SK-N-SH (cell line): ENCODE data around the gene MTMR12. TPM values are rescaled to one million over a fixed set of nuclear protein-coding genes. Genes with fewer than 3 reads are reported as not detected.

Experiments
- CHD2 ChIP-seq: fragments of 150-350 bp; IDR thresholded peaks from 2 replicates; pipeline ENCODE4 v1.6.1; 2018; ENCODE audit warnings: low read length; ENCODE audit not compliant: partially characterized antibody
- ELF1 ChIP-seq: IDR thresholded peaks from 2 replicates; pipeline ENCODE4 v1.4.0; 2012
- EZH2phosphoT487 ChIP-seq: fragments of 200-600 bp; sonication (generic); IDR thresholded peaks from 2 replicates; pipeline ENCODE4 v1.6.1; 2017; ENCODE audit warnings: low read depth, mixed run types, mild to moderate bottlenecking, antibody characterized with exemption, moderate library complexity, borderline replicate concordance
- GATA2 ChIP-seq: sonication (generic); formaldehyde crosslinking; IDR thresholded peaks from 2 replicates; pipeline ENCODE4 v1.5.0; 2020; ENCODE audit warnings: mild to moderate bottlenecking, missing genetic modification reagents
- JUND ChIP-seq: IDR thresholded peaks from 2 replicates; pipeline ENCODE4 v1.4.0; 2012
- MXI1 ChIP-seq: IDR thresholded peaks from 2 replicates; pipeline ENCODE4 v1.6.1; 2012; ENCODE audit warnings: mild to moderate bottlenecking, low read depth, low read length, improper control_type of control experiment
- NFIC ChIP-seq: IDR thresholded peaks from 2 replicates; pipeline ENCODE4 v1.4.0; 2012; ENCODE audit warnings: borderline replicate concordance
- NRF1 ChIP-seq: IDR thresholded peaks from 2 replicates; pipeline ENCODE4 v1.6.1; 2012; ENCODE audit warnings: low read depth, mild to moderate bottlenecking, low read length
- POLR2AphosphoS5 ChIP-seq: IDR thresholded peaks from 2 replicates; pipeline ENCODE4 v1.6.1; 2012; ENCODE audit warnings: low read depth, low read length
- RFX5 ChIP-seq: IDR thresholded peaks from 2 replicates; pipeline ENCODE4 v1.6.1; 2012; ENCODE audit warnings: mild to moderate bottlenecking, improper control_type of control experiment, low read length
- RXRA ChIP-seq: IDR thresholded peaks from 2 replicates; pipeline ENCODE4 v1.4.0; 2012; ENCODE audit warnings: low read depth, mild to moderate bottlenecking, borderline replicate concordance
- SIN3A ChIP-seq: IDR thresholded peaks from 2 replicates; pipeline ENCODE4 v1.6.1; 2012; ENCODE audit warnings: low read depth, mild to moderate bottlenecking, low read length, moderate library complexity, borderline replicate concordance
- SMC3 ChIP-seq: IDR thresholded peaks from 2 replicates; pipeline ENCODE4 v1.6.1; 2012; ENCODE audit warnings: low read depth, low read length, improper control_type of control experiment
- TAF1 ChIP-seq: IDR thresholded peaks from 2 replicates; pipeline ENCODE4 v1.6.1; 2012; ENCODE audit warnings: low read depth, mild to moderate bottlenecking, low read length, moderate library complexity, borderline replicate concordance
- TCF12 ChIP-seq: IDR thresholded peaks from 2 replicates; pipeline ENCODE4 v1.4.0; 2012
- TEAD4 ChIP-seq: IDR thresholded peaks from 2 replicates; pipeline ENCODE4 v1.4.0; 2012; ENCODE audit warnings: mild to moderate bottlenecking, borderline replicate concordance; ENCODE audit not compliant: insufficient read depth
- YY1 ChIP-seq: IDR thresholded peaks from 2 replicates; pipeline ENCODE4 v1.4.0; 2012; ENCODE audit warnings: low read depth, mild to moderate bottlenecking
- polyA plus RNA-seq, 3 experiments: library from polyadenylated mRNA; depleted of rRNA; stranded (reverse); fragments of >200 nt; gene quantifications; 2 replicates each; pipeline ENCODE4 v1.2.3, GENCODE V29; 2012
- TF ChIP-seq, protein P1 (sequence below): IDR thresholded peaks from 2 replicates; pipeline ENCODE4 v1.4.0; 2012; ENCODE audit warnings: low read depth, borderline replicate concordance
- TF ChIP-seq, protein P2 (sequence below): IDR thresholded peaks from 2 replicates; pipeline ENCODE4 v1.4.0; 2012; ENCODE audit warnings: low read depth
- TF ChIP-seq, protein P3 (sequence below): IDR thresholded peaks from 2 replicates; pipeline ENCODE4 v1.4.0; 2012; ENCODE audit warnings: low read depth, borderline replicate concordance
- TF ChIP-seq, protein P4 (sequence below): fragments of 150-350 bp; IDR thresholded peaks from 2 replicates; pipeline ENCODE4 v1.6.1; 2016; ENCODE audit warnings: mild to moderate bottlenecking, low read depth, low read length
- TF ChIP-seq, protein P5 (sequence below): IDR thresholded peaks from 2 replicates; pipeline ENCODE4; 2012
- TF ChIP-seq, protein P6 (sequence below): fragments of 150-350 bp; IDR thresholded peaks from 2 replicates; pipeline ENCODE4 v1.6.1; 2017; ENCODE audit warnings: antibody characterized with exemption, low read length, low read depth, borderline replicate concordance

Gene MTMR12
- polyA plus RNA-seq, 1 of the 3 experiments (the other 2 are of a cell fraction) = 10.9 TPM

DNA sequence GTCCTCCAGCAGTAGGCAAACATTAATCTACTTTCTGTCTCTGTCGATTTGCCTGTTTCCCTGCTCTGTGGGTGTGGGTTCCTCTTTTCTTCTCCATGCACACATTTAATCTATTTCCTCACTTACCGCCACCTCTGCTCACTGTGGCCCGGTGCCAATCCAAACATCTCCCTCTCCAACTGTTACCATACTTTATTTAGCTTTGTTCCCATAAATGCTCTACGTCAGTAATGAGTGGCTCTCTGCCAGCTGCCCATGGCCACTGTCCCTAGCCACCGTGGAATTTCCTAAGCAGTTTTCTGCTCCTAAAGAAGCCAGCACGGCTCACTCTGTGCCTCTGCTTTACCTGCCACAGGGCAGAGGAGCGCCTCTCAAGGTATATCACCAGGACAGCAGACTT lies 119.1 kb downstream of the MTMR12 start (continued):
- TF ChIP-seq RFX5 = no peak
- TF ChIP-seq MXI1 = peak; percentile 46; the same call in 1 of the 2 replicates
- TF ChIP-seq NRF1 = no peak
- peak; percentile 92 for TF ChIP-seq NFIC
- TF ChIP-seq, protein P1, sequence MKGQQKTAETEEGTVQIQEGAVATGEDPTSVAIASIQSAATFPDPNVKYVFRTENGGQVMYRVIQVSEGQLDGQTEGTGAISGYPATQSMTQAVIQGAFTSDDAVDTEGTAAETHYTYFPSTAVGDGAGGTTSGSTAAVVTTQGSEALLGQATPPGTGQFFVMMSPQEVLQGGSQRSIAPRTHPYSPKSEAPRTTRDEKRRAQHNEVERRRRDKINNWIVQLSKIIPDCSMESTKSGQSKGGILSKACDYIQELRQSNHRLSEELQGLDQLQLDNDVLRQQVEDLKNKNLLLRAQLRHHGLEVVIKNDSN = no peak
- TF ChIP-seq JUND = no peak
- TF ChIP-seq EZH2phosphoT487 = no peak
- TF ChIP-seq GATA2 (CRISPR knock-in tag) = no peak
- no peak for TF ChIP-seq YY1
- no peak for TF ChIP-seq TAF1
- no peak for TF ChIP-seq POLR2AphosphoS5
- no peak for TF ChIP-seq SIN3A
- no peak for TF ChIP-seq SMC3
- TF ChIP-seq, protein P2, sequence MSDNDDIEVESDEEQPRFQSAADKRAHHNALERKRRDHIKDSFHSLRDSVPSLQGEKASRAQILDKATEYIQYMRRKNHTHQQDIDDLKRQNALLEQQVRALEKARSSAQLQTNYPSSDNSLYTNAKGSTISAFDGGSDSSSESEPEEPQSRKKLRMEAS = no peak
- TF ChIP-seq ELF1 = no peak
- TF ChIP-seq, protein P3, sequence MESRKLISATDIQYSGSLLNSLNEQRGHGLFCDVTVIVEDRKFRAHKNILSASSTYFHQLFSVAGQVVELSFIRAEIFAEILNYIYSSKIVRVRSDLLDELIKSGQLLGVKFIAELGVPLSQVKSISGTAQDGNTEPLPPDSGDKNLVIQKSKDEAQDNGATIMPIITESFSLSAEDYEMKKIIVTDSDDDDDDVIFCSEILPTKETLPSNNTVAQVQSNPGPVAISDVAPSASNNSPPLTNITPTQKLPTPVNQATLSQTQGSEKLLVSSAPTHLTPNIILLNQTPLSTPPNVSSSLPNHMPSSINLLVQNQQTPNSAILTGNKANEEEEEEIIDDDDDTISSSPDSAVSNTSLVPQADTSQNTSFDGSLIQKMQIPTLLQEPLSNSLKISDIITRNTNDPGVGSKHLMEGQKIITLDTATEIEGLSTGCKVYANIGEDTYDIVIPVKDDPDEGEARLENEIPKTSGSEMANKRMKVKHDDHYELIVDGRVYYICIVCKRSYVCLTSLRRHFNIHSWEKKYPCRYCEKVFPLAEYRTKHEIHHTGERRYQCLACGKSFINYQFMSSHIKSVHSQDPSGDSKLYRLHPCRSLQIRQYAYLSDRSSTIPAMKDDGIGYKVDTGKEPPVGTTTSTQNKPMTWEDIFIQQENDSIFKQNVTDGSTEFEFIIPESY = no peak
- TF ChIP-seq, protein P4, sequence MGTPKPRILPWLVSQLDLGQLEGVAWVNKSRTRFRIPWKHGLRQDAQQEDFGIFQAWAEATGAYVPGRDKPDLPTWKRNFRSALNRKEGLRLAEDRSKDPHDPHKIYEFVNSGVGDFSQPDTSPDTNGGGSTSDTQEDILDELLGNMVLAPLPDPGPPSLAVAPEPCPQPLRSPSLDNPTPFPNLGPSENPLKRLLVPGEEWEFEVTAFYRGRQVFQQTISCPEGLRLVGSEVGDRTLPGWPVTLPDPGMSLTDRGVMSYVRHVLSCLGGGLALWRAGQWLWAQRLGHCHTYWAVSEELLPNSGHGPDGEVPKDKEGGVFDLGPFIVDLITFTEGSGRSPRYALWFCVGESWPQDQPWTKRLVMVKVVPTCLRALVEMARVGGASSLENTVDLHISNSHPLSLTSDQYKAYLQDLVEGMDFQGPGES = no peak
- no peak for TF ChIP-seq TEAD4
- TF ChIP-seq, protein P5, sequence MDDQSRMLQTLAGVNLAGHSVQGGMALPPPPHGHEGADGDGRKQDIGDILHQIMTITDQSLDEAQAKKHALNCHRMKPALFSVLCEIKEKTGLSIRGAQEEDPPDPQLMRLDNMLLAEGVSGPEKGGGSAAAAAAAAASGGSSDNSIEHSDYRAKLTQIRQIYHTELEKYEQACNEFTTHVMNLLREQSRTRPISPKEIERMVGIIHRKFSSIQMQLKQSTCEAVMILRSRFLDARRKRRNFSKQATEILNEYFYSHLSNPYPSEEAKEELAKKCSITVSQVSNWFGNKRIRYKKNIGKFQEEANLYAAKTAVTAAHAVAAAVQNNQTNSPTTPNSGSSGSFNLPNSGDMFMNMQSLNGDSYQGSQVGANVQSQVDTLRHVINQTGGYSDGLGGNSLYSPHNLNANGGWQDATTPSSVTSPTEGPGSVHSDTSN = 0 out of 2 replicates have a peak, but pooled peaks have one; percentile 3
- TF ChIP-seq RXRA = no peak
- peak; percentile 47 for TF ChIP-seq CHD2
- TF ChIP-seq TCF12 = peak; percentile 42; the same call in 1 of the 2 replicates
- TF ChIP-seq, protein P6, sequence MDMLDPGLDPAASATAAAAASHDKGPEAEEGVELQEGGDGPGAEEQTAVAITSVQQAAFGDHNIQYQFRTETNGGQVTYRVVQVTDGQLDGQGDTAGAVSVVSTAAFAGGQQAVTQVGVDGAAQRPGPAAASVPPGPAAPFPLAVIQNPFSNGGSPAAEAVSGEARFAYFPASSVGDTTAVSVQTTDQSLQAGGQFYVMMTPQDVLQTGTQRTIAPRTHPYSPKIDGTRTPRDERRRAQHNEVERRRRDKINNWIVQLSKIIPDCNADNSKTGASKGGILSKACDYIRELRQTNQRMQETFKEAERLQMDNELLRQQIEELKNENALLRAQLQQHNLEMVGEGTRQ = no peak
